CD4-positive, alpha-beta T cell treated with Interleukin-15 for 1 hour (primary cell): ENCODE measurements around the gene SULT1C4.
"Not testable (repeated sequence)": the region's sequence is repeated elsewhere in the genome, so short reads cannot be mapped to it uniquely, and the experiment has no call there.

ENCODE experiments used
- DNase-seq: peaks from one replicate; pipeline ENCODE4 v3.0.0-alpha.2; 2020

SULT1C4 gene

GRCh38 chr2:108414945-108415344, 37.2 kb downstream of the SULT1C4 start:
- no peak for DNase-seq

GRCh38 chr2:108417254-108417653, 39.5 kb downstream of the SULT1C4 start:
- DNase-seq, result no peak

- DNase-seq, result no peak
These were observed 40.7 kb downstream of the SULT1C4 start for GRCh38 chr2:108418416-108418815.

GRCh38 chr2:108423067-108423466, 45.3 kb downstream of the SULT1C4 start:
- no peak for DNase-seq

GRCh38 chr2:108423502-108424251, 45.9 kb downstream of the SULT1C4 start:
- DNase-seq, result no peak

- no peak for DNase-seq
These were observed 50.7 kb downstream of the SULT1C4 start for GRCh38 chr2:108428286-108429009.

- not testable (repeated sequence) for DNase-seq
These were observed 57.8 kb downstream of the SULT1C4 start for GRCh38 chr2:108435578-108435977.

GRCh38 chr2:108436976-108437375, 59.2 kb downstream of the SULT1C4 start:
- DNase-seq, result no peak
